Activated naive CD4-positive, alpha-beta T cell treated with Interleukin-2 at 50 U/mL for 16 hours (primary cell): ENCODE measurements around the gene ANTXRL.
"Not testable (repeated sequence)": the region's sequence is repeated elsewhere in the genome, so short reads cannot be mapped to it uniquely, and the experiment has no call there.

Experiments
- DNase-seq: peaks from one replicate; pipeline ENCODE4 v3.0.0-alpha.2; 2020

Gene ANTXRL

DNA sequence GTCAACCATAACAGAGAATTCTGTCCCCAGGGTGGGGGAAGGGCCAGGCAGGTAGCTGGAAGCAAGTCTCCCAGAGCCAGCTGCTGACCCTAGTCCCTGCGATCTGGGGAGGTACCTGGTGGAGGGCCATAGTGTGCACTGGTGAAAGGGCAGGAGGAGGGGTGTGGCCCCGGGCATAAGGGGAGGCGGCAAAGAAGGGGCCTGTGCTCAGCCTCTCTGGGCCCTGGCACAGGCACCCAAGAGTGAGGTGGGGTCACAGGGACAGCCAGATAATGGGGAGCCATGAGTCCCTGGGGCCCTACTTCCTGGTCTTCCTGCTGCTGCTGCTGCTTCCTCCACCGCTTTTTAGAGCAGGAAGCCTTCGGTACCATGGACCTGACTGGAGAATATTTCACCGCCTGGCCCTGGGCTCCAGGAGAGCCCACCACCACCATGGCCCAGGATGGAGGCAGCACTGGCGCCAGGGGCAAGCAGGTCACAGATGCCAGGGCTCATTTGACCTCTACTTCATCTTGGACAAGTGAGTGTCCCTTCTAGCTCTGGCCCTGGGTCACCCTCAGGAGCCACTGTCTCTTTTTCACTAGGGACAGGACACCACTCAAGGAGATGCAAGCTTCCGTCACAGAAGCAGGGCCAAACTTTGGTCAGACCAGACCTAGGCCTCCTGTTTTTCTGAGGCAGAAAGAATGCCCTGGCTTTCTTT, at the start of gene ANTXRL:
Gene ANTXRL, plus strand, starts transcription at position 7 of the 703 bp plus-strand sequence. Its CDS starts 266 bp downstream, at position 273.
- DNase-seq = no peak

DNA sequence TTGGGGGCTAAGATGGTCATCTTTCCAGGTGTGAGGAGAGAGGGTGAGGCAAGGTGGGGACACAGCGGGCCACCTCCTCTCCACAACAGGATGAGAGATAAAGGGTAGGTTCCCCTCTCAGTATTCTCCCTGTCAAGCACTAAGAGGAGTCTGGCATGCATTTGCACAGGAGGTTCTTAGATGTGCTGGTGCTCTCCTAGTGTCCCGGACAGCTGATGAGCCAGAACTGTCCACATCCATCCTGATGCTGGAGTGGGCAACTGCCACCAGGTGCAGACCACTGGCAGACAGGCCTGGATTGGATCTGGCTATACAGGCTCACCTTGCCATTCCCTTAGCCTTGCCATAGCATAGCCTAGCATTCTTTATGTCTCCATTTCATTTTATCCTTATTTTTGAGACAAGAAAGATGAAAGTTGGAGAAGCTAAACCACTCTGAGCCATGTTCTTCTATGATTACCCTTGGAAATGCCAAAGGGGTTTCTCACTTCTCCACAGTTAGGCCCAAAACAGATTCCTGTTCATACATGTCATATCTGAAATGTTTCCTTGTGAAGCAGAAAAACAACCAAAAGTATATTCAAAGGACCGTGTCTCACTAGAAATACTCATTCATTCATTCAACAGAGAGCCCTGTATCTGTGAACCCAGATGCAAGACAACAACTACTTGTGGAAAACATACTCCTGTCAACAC, 48.8 kb upstream of the ANTXRL start:
- no peak for DNase-seq

DNA sequence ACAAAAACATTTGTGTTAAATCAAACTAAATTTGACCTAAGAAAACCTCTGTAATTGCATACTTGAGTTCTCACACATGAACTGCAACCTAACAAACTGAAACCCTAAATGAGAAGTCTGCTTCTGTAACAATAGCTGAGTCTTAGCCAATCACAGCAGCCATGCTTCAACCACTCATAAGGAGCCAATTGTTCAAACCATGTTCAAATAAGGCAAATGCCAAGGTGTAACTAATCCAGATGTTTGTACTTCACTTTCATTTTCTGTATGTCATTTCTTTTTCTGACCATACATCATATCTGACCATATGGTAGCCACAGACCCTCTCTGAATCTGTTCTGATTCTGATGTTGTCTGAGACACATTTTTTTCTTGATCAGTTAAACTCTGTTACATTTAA, 47.5 kb upstream of the ANTXRL start:
- no peak for DNase-seq

DNA sequence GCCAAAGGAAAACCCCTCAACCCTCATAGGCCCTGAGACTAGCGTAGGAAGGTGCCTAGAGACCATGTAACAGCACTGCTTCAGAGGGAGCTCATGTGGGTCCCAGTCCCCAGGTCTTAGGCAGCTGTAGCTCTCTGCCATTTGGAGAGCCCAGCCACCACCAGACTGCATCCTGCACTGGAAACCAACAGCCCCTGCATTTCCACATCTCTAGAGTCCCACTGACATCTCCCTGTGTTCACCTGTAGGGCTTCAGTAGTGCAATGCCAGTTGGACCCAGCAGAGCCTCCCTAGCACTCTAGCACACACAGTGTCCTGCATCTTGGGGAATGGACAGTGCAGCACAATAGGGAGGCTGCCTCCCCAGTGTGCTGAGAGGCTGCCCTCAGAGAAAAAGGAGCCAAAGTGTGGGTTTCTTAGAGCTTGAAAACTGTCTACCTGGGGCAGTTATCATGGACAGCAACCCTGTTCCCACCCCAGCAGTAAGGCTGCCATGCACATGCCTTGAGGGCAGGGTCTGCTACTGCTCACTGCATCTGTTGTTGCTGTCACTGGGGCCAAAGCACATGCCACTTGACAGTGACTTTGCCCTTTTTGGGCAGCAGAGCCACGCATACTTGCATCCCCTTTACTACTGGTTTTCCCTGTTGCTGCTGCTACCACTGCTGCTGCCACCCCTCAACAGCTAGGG, 46.7 kb upstream of the ANTXRL start:
- DNase-seq = no peak

DNA sequence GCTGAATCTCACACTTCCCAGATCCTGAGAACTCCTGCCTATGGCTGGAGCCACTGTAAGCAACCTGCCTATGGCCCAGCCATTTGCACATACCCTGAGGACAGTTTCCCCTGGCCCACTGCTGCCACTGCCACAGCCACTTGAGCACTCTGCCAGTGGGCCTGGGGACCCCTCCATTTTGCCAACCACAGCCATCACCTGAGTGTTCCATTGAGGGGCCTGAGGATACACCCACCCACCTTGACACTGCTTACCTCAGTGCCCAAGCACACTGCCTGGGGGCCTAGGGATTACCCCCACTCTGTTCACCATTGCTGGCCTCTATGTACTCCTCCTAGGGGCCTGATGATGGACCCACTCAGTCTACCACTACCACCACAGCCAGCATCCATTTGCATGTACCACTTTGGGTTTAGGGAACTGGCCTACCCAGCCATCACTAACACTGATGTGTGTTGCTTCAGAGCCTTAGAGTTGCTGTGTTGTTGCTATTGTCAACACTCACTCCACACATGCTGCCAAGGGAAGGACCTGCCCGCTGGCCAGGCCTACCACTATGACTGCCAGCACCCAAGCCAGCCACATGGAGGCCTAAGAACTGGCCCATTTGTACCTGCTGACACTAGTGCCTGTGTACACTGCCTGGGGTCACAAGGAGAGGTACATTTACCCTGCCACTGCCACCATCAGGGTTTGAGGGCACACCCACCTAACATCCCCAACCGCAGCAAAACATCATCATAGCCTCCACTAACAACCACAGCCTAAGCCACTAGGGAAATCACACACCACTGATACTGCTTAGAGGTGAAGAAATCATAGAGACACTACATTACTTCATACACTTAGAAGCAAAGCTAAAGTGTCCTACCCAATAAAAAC, 45.9 kb upstream of the ANTXRL start:
- no peak for DNase-seq

DNA sequence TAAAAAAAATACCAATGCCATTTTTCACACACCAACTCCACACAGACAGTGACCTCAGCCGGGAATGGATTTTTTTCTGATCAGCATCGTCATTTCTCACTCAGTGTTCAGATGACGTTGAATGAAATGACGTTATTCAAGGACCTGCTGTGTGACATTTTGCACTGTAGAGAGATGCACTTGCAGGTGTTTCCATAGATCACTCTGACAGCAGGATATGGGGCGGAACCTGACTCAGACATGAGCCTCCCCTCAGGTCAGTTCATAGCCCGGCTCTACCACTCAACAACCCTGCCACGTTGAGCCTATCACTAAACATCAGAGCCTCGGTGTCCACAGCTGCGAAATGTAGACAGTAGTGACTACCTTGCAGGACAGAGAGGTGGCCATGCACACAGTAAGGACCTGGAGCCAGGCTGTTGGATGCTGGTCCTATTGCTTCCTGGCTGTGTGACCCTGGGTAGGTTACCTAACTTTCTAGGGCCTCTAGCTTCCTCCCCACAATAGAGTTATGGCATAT, 41.4 kb upstream of the ANTXRL start:
- DNase-seq = peak; percentile 1

DNA sequence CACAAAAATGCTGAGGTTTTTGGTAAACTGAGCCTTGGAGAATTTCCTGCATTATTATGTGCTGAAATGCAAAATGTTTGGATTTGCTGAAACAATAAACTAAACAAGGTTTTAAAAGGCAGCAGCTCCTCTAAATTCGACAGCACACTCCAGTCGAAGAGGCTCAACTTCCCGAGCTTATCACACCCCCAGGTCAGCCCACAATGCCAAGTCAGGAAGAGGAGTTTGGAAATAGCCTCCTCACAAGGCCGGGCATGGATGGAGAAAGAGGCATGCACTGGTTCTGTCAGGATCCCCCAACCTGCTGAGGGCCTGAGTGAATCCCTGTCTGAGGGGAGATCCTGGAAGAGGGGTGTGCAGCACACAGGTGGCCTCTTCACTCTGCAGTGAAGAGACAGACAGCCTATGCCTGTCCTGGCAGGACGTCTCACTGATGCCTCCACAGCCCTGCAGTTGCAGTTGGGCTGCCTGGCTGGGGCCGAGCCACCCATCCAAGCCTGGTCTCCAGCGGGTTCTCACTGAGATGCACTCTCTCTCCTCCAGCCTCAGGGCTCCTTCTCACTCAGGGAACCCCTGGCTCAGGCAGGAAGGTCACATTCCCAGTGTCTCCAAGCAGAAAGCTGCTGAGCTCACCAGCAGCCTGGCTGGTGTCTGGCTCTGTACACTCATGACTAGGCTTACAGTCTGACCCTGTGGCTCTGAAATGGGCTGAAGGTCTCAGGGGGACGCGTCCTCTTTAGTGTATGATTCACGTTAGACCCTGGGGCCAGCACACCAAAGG, 40.2 kb upstream of the ANTXRL start:
- not testable (repeated sequence) for DNase-seq

DNA sequence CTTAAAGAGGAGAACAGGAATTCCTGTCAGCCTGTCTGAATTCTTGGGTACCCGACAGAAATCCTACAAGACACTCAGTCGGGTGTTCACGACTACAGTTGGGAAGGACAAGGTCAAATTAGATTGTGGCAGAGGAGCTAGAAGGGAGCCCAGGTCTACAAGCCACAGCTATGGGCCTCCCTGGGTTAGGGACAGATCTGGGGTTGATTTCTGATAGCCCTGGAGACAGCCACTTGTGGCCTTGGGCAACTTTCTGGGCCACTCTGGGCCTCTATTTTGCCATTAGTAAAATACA, 39.7 kb upstream of the ANTXRL start:
- no peak for DNase-seq

DNA sequence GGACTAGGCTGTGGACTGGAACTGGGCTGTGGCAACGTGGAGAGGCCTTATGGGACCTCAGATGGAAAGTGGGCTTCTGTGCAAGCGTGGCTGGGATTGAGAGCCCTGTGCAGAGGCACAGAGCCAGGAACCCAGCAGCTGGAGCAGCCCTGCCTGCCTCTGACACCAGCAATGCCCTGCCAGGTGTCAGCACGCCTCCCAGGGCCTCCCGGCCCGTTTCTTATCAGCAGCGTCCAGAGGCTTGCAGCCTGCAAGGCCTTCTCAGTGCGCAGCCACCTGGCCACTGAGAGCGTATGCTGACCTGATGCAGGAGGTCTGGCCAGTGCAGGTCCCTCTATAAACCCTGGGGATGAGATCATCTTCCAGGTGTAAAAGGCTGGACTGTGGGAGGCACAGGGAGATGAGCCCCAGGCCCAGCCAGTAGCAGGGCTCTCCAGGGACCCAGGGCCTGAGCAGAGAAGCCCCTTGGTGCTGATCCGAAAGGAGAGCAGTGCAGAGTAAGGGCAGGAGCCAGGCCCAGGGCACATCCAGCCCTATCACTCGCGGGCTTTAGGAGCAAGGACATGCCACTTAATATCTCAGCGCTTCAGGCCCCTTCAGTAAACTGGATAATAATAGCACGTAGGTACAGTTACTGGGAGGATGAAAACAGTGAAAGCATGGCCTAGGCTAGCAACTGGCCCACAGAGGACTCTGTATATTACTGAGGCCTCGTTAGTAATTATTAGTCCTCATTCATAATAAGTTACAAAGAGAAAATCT, 38.8 kb upstream of the ANTXRL start:
- peak; percentile 1 for DNase-seq

DNA sequence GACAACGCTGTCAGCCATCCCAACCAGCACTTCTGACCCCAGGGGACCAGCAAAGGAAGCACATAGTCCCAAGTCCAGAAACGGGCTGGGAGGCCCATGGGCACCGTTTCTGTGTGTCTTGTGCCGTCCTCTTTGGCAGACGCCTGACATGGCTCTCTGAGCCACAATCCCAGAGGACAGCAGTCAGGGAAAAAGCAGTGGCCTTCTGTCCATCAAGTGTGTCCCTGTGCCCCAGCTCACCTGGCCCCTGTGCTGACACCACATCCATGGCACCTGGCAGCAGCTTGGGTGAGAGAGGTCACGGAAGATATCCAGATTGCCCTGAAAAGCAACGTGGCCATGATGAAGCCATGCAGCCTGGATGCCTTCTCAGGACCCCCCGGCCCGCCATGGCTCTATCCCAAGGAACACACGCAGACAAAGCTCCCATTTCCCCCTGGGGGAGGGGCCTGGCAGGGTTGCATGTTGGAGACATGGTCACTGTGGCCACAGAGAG, 38.1 kb upstream of the ANTXRL start:
- peak; percentile 1 for DNase-seq

DNA sequence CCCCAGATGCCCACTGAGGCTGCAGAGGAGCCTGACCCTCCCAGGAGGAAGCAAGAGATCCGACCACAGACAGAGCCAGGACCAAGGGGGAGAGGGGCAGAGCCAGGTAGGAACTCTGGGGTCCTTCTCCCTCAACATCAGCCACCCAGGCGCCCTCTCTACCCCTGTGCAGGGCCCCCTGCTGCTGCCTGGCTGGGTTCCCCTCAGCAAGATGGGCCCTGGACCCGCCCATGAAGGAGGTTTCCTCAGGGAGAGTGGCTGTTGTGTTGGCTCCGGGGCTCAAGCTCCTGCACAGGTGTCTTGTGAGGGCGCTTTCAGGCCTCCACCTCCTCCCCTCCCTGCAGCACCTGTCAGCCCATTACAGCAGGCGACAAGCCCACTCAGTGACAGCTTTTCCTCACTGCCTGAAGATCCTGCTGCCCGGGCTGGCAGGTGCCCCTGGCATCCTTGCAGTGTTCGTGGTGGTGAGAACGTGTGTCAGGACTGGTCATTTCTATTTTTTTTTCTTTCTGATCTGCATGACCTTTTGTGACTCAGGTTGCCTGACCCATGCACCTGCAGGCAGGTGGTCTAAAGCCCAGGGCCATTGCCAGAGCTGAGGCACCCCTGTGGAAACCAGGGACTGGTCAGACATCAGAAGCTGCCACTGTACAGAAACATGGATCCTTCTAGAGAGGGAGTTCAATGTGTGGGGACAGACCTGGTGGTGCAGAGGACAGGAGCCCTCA, 37.0 kb upstream of the ANTXRL start:
- DNase-seq = not testable (repeated sequence)

DNA sequence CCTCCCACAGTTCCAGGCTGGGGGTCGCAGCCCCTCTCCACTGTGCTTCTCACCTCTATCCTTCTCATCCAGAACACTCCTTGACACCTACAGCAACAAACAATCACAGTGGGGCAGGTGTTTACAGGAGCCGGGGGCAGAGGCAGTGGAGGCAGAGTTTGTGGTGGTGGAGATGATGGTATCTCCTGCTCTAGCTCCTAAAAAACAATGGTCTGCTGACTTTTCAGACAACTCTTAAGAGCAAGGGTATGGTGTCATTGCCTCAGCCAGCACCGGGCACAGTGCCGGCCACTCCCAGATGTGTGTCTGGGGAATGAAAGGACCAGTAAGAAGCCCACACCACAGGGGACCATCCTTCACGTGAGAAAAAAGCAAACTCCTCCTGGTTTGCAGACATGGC, 36.3 kb upstream of the ANTXRL start:
- no peak for DNase-seq

DNA sequence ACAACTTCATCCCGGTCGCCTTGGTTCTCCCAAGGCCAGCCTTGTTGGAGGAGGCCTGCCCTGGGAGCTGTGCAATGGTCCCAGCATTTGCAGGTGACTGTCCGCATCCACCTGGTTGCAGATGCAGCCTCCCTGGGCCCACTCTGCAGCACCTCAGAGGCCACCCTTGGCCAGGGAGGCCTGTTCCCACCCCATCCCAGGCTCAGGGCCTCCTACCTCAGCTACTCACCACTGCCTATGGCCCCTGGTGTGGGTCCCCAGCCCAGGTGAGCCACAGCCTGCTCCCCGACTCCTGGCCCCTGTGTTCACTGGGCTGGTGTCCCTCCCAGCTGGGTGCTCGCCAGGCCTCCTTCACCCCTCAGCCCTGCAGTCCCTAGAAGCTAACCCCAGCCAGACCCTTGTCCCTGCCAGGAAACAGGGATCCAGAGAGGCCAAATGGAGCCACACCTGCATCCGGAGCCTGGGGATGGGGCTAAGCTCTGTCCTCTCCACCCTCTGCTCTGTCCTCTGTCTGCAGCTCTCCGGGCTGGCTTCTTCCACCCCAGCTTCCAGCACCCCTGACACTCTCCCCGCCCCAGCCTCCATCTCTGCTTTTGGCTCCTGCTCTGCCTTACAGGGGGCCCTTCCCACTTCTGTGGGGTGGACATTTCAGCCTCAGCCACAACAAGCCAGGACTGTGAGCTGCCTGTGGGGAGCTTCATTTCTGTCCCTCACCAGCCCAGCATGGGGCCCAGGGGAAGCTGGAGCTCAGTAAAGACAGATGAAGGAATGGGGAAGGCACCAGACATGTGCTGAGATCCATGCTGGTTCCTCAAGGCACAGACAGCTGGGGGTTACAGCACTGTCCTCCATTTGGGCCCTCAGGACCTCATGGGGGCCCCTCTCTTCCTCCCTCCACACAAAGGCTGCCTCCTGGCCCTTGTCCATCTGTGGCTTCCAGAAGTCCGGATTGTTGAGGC, 35.6 kb upstream of the ANTXRL start:
- peak; percentile 0 for DNase-seq

DNA sequence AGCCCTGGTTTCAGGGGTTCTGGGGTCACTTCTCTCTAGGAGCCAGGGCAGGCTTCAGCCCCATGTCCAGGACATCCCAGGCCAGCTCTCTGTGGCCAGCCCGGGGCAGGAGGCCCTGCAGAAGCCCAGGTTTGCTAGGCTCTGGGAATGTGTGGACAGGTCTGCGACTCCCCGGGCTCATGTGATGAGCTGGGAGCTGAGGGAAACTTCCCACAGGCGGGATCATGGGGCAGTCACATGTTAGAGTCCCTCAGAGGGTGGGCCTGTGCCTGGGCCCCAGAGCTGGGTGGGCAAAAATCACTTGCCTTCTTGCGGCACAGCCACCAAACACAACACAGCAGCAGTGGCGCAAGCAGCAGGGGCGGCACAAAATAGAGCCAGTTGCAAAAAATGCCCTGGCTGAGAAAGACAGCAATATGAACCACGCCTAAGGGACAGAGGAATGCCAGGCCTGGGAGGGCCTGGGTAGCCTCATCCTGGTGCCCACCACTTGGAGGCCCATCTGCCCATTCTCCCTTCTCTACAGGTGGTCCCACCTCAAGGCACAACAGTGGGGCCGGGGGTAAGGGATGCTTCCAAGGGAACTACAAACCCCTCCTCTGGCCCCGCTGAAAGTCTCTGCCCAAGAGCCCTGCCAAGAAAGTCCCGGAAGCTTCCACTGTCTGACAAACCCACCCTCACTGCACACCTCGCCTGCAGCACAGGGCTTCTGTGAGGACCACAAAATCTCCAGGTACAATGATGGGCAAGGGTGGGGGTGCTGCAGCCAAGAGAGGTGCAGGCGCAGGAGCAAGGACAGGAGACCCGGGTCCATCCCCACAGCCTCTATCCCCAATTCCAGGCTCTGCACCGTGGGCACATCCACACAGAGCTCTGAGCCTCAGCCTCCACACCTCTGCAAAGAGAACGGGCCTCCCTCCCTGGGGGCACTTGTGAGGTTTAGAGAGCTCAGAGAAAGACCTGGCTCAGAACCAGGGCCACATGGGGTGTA, 34.6 kb upstream of the ANTXRL start:
- peak; percentile 1 for DNase-seq

DNA sequence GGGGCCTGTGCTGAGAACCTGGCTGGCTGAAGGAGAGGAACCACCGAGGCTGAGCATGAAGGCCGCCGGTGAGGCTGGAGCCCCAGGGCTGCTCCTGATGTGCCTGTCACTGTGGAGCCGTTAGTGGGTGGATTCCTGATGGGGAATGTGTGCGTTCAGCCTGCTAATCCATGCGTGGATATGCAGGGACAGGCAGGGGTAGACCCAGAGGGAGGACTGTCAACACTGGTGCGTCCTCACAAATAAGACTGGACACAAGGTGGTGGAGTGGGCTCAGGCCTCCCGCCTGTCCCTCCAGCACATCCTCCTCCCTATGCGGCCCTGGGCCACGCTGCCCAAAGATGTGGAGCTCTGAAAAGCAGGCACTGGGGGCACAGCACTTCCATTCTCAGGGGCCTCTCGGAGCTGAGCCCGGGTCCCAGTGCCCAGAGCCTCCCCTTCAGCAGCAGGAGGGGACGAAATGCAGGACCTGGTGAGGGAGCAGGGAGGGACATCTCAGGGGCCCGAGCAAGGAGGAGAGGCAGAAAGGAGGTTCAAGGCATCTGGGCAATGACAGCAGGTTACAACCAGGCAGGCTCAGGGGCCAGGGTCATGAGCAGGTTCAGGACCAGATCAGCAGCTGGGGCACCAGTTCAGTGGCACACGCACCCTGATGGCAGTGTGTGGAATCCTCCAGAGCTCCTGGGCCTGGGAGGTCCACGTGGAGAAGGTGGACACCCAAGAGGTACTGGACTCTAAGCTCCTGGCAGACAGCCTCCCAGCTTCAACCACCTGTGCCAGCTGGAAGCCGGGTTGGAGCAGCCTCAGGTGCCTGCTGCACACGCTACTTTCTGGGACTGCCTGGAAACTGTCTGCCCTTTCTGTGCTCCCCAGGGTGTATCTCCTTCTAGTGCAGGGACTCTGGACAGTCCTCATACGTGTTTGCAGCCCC, 33.5 kb upstream of the ANTXRL start:
- peak; percentile 1 for DNase-seq

DNA sequence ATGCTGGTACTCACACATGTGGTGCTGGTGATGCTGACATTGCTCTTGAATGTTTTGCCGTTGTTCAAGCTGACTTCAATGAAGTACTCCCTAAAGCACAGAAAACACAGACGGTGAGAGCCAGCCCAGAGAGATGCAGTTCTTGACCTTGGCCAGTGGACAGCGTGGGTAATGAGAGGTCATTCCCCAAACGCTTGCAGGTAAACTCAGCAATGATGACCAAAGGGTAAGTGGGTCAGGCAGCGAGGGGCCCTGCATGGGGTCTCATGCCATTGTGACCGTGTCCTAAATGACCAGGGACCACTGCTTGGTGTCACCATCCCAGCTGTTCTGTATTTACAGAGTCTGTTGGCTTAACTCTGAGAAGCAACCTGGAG, 32.8 kb upstream of the ANTXRL start:
- DNase-seq = peak; percentile 1

DNA sequence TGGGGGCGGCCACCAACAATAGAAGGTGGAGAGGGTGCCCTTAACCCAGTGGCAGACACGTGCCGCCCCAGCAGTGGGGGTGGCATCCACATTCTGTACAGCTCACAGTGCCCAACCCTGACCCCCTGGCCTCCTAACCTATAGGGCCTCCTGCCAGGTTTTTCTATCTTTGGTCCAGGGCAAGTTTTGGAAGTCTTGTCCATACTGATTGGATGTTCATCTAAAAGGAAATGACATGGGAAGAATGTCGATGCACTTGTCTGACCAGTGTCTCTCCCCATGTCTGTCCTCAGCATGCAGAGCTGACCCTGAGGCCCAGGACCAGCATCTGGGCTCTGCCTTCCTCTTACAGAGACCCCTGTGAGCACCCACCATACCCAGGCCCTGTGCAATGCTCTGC, 32.3 kb upstream of the ANTXRL start:
- peak; percentile 1 for DNase-seq
